NCI-H748 treated with DMSO at 0.1 percent for 48 hours (cell line): ENCODE data around the gene GJC1.

ENCODE experiments used
- DNase-seq: peaks from one replicate; lab custom pipeline; 2025; lab: John Stamatoyannopoulos, UW

The GJC1 gene

DNA sequence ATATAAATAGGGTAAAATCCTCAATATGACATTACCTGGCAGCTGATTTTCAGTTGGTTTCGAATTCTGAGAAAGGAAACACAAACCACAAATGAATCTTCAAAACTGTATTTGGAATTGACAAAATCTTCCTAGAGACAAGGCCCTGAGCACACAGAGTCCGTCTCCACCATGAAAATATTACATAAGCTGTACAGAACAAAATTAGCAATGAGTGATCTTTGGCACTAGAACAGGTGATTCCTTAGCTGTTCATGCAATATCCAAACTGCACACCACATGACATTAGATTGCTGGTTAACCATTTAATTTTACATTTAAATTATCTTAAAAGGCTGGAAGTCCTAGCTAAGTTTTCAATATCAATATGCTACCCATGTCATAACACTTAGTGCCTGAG, 31.7 kb downstream of the GJC1 start:
- DNase-seq, result no peak

DNA sequence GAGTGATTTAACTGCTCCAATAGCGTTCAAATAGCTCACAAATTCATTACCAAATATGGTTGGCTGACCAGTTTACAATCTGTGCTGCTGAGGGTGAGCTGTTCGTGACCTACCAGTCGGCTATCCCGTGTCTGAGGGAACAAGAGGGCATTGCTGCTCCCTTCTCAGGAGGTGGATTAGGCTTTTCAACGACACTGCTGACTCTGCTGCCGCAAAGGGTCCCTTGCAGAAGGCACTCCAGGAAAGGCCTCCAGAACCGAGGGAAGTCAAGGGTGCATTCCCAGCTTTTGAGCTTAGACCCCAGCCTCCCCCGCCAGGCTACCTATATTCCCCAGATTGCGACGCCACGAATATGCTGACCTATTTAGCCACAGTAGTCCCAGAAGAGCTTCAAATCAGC, 32.3 kb downstream of the GJC1 start:
- no peak for DNase-seq

DNA sequence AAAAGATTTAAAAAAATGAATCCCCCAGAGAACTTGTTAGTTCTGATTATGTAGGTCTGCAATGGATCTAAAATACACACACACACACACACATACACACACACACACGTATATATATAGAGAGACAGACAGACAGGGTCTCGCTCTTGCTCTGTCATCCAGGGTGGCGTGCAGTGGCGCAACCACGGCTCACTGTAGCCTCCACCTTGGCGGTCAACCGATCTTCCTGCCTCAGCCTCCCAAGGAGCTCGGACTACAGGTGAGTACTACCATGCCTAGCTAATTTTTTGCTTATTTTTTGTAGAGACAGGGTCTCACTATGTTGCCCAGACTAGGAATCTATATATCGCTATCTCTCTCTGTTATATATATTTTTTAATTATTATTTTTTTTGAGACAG, 33.4 kb downstream of the GJC1 start:
- DNase-seq, result no peak

DNA sequence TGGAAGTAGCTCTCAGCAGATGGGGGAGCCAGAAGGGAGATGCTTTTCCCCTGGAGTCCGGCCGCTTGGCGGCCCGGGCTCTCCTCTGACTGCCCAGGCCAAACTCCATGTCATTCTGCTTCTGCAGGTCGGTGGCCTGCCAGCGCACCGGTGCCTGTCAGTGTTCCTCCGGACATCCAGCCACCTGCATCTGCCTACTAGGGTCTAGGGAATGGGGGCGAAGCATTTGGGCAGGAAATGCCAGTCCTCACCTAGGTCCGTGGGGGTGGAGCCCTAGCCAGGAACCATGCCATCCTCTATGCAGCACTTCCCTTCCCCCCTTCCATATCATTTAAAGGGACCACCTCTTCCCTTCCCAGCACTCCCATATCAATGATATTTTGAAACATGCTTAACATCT, 34.2 kb downstream of the GJC1 start:
- DNase-seq, result no peak

DNA sequence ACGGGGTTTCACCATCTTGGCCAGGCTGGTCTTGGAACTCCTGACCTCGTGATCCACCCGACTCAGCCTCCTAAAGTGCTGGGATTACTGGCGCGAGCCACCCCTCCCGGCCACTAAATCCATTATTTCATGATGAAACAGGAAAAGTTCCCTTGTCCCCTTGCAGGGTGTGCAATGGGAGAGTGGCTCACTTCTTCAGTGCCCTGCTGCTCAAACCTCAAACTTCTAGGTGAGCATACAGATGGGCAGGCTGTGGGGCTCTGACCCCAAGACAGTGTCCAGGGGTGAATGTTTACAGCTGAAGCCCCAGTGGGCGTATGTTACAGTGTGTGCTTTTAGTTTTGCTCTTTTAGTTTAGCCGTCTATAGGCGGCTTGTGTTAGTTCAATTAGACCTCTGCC, 34.7 kb downstream of the GJC1 start:
- no peak for DNase-seq

DNA sequence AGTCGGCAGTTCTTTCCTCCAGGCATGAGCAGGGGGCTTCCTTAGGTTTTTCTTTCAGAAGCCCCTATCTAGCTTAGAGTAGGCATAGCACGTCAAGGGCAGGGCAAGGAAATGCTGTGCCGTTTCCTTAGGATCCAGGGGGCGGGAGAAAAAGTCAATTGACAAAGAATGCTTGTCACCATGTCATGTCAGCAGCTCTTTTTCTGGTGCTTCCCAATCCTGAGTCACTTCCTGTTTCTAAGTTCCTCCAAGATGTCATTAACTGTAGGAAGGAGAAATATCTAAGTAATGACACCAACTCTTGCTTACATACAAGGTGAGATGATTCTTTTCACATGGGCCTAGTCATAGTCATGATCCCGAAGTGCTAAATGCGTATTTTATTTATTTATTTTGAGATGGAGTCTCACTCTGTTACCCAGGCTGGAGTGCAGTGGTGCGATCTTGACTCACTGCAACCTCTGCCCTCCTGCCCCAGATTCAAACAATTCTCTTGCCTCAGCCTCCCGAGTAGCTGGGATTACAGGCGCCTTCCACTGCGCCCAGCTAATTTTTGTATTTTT, 35.2 kb downstream of the GJC1 start:
- DNase-seq, result no peak

DNA sequence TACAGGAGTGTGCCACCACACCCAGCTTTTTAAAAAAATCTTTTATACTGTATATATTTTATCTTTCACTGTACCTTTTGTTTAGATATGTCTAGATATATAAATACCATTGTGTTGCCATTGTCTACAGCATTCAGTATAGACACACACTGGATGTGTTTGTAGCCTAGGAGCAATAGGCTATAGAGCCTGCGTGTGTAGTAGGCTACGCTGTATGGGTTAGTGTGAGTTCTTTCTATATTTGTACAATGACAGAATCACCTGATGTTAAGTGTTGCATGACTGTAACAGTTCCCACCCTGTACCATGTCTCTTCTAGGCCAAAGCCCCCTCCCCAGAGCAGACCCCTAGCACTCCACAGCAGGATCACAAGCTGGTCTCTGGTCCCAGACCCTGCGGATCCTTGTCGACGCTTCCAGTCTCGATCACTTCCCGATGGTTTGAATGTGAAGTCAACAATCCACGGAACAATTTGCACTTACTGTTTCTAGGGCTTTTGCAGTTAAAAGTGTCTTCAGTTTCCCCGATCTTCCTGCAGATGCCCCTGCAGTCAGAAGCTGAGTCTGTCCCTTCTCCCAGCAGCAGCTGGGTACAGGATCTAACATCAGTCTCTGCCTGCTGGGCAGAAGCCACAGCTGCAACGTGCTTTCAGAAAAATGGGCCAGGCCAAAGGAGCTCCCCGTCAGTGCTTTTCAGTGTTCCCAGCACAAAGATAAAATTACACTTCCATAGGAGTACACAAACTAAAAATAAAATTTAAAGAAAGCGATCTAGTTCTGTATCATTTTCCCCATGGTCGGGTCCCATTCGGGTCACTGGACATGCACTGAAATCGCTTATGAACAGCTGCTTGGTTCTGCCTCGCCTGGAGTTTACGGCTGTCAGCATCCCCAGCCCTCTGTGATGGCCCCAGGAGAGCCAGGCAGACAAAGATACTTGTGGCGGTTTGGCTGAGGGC, 35.9 kb downstream of the GJC1 start:
- DNase-seq, result no peak

DNA sequence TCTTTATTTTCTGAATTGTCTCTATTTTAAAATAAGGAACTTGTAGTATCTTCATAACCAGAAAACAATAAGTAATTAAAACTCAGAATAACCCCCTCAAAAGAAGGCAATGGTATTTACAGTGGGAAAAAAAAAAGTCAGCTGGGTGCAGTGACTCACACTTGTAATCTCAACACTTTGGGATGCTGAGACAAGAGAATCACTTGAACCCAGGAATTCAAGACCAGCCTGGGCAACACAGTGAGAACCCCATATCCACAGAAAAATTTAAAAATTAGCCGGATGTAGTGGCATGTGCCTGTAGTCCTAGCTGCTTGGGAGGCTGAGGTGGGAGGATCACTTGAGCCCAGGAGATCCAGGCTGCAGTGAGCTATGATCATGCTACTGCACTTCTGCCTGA, 37.8 kb downstream of the GJC1 start:
- DNase-seq, result no peak

DNA sequence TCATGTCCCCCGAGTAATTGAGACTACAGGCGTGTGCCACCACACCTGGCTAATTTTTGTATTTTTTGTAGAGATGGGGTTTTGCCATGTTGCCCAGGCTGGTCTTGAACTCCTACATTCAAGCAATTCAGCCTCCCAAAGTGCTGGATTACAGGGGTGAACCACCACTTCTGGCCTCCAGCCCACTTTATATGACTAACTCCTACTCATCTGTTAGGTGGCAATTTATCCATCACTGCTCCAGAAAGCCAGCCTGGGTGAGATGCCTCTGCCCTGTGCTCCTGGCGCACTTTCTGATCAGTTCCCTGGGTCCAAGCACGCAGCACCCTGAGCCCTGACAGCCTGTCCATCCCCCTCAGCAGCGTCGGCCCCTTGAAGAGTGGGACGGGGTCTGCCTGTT, 41.9 kb downstream of the GJC1 start:
- DNase-seq, result no peak

DNA sequence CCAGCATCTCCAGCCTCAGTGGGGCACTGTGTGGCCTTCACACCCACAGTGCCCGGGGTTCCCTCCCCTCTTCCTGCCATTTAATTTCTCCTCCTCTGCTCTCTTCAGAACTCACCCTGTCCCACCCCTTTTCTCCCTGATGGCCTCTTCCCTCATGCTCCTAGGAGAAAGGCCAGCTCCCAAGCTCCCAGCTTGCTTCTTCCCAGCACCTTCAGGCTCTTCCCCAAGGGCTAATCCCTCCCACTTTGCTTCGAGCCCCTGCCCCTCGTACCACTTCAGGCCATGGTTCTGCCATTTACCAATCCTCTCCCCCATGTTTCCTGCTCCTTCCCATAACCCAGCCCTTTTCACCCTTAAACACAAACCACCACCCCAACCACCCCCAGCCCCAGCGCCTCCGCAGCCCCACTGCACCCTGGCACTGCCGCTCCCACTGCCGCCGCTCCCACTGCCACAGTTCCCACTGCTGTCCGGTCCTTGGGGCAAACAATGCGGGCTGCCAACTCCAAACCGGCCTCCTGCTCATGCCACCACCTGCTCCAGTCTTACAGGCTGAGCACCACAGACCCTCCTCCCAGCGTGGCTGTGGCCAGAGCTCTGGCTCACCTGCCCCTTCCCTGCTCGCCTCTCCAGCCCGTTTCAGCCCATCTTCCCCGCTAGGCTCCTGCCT, 42.7 kb downstream of the GJC1 start:
- no peak for DNase-seq

DNA sequence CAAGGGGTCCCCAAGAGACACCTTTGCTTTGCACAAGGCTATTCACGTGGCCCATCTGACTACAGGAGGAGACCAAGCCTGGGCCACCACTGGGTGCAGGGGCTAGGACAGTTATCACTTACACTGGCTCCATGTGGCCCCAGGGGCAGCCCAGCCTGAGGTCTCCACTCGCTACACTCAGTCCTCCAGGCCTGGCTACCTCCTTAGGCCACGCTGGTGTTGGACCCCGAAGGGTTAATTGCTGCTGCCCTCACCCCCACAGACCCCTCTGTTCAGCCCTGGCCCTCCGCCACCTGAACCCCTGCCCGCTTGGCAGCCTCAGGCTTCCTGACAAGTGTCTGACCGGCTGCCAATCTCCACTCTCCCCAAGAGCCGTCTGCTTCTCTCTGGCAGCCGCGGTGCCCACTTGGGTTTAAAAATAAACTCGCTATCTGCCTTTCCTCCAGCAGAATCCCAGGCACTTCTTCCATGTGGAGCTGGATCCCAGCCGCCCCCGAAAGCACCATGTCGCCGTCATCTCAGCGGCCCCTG, 43.5 kb downstream of the GJC1 start:
- DNase-seq, result no peak

DNA sequence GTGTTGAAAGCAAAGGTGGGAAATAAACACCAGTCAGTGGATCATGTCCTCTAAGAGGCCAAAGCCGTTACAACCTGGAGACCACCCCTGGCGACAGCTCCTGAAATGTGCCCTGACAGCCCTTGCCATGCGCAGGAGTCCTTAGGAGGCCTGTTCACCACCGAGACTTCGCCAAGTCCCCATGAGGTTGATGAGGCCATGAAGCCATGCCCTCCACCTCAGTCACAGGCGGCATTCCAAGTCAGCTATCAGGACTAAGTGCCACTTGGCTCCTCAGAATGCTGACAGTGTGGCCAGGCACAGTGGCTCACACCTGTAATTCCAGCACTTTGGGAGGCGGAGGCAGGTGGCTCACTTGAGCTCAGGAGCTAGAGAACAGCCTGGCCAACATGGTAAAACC, 44.2 kb downstream of the GJC1 start:
- DNase-seq, result no peak

DNA sequence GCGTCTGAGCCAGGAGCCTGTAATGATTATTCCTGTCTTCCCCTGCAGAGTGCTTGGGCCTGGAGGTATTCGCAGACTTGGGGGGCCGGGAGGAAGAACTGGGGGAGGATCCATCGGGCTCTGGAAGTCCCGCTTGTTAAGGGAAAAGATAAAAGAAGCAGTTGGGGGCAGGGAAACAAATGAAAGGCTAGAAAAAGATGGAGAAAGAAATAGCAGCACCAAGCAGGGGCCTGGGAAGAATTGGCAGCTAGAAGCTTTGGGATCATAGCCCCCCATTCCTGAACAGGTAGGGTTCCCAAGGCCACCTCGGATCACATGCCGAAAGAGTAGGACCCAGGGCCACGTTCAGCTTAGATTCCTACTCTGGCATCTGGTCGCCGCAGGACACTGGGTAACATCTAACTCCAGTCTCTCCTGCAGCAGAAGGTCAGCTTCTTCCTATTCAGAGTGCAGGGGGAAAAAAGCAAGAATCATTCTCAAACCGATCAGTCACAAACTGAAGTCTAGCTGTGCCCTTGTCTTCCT, 47.7 kb downstream of the GJC1 start:
- DNase-seq, result no peak

DNA sequence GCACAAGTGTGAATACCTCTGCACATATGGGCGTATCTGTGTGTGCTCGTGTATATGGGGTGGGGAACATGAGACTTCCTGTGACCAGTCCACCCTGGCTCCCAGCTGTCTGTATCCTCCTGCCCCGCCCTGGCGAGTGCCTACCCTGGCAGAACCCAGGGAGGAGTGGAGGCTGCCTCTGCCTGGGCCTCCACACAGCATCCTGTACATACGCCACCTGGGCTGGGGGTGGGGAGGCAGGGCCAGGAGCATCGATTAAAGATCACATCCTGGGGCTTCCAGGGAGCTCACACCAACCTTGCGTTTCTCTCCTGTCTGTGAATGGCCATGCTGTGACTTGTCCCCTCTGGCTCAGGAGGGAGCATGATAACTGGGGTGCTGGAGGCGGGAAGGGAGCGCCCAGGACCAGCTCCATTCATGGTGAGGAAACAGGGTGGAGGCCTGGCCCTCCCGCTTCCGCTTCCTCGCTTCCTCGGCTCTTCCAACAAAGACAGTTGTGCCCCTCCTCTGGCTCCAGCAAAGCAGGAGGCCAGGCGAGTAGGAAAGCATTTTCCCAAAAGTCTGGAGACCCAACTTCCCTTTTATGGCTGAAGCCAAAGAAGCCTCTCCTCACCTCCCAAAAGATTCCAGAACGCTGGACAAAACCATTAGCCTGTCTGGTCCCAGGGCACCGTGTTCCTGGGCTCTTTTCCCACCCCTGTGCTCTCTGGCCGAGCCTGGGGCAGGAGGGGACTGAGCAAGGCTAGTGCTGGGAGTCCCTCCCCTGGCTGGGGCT, 48.3 kb downstream of the GJC1 start:
- no peak for DNase-seq

DNA sequence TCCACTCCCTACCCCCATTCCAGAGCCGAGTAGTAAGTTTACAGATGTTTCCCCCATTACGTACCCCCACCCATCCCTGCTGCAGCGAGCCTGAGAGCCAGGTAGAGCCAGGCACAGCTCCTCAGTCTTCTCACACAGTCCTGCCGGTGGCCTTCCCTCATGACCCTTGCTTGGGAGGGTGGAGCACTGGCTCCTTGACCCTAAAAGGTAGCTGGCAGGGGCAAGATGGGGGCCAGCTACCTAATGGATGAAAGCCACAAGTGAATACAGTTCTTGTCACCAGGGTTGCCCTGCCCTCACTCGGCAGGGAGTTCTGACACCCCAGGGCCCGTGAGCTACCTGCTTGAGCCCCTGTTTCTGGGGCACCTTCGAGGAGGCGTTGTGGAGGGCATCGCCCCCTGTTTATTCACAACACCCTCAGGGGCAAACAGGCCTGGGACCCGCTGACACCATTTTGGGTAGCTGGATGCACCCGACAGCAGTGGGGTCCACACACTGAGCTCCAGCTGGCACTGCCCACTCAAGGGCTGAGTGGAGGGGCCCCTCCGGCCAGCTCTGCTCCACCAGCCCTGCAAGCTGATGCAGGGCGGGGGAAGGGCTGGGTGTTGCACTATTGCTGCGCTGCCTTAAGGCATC, 49.1 kb downstream of the GJC1 start:
- DNase-seq, result no peak

DNA sequence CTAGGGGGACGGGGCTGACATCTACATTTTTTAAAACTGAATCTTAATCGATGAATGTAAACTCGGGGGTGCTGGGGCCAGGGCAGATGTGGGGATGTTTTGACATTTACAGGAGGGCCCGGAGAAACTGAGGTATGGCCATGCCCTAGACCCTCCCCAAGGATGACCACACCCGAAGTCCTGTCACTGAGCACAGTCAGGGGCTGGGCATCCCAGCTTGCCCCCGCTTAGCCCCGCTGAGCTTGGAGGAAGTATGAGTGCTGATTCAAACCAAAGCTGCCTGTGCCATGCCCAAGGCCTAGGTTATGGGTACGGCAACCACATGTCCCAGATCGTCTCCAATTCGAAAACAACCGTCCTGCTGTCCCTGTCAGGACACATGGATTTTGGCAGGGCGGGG, 49.9 kb downstream of the GJC1 start:
- no peak for DNase-seq

DNA sequence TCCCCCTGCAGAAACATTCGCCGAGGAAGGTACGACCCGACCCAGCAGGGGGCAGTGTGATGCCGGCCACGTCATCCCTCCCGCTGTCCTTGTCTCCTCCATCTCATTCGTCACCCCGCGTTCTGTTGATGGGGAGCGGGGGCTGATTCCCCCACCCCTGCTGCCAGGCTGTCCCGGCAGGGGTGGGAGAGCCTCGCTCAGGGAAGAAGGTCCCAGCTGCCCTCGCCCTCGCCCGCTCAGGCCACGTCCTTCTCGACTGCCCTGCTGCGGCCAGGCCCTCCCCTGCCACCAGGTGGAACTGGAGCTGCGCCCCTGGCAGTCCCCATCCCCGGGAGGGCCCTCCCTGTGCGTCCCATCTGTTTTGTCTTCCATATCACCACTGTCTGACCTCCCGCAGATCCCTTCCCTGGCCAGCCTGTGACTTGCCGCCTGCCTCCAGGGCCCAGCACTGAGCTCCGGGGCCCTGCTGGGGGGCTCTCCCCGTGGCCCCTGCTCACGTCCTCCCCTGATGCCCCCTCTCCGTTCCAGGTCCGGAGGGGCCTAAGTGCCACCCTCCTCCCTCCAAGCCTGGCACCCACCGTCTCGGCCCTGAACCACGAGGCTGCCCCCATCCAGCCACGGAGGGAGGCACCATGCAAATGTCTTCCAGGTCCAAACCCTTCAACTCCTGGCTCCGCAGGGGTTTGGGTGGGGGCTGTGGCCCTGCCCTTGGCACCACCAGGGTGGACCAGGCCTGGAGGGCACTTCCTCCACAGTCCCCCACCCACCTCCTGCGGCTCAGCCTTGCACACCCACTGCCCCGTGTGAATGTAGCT, 50.7 kb downstream of the GJC1 start:
- peak; percentile 29 for DNase-seq

DNA sequence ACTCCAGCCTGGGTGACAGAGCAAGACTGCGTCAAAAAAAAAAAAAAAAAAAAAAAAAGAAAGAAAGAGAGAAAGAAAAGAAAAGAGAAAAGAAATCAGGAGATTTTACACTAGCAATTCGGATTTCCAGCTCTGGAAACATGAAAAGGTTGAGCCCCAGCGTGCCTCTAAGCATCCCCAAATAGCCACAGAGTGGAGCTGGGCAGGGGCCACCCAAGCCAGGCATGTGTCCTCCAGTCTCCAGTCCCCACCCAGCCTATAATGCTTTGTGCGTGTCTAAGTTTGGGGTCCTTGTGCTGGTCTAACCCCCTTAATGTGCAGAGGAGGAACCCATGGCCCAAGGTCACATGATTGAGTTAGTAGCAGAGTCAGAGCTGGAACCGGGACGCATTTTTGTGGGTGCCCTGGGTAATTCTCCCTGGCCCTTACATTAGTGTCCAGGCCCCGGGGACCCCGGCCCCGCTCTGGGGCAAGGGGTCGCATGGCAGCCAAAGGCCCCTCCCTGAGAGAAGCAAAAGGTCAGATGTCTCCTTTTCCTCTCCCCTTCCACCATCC, 51.4 kb downstream of the GJC1 start:
- DNase-seq, result no peak

DNA sequence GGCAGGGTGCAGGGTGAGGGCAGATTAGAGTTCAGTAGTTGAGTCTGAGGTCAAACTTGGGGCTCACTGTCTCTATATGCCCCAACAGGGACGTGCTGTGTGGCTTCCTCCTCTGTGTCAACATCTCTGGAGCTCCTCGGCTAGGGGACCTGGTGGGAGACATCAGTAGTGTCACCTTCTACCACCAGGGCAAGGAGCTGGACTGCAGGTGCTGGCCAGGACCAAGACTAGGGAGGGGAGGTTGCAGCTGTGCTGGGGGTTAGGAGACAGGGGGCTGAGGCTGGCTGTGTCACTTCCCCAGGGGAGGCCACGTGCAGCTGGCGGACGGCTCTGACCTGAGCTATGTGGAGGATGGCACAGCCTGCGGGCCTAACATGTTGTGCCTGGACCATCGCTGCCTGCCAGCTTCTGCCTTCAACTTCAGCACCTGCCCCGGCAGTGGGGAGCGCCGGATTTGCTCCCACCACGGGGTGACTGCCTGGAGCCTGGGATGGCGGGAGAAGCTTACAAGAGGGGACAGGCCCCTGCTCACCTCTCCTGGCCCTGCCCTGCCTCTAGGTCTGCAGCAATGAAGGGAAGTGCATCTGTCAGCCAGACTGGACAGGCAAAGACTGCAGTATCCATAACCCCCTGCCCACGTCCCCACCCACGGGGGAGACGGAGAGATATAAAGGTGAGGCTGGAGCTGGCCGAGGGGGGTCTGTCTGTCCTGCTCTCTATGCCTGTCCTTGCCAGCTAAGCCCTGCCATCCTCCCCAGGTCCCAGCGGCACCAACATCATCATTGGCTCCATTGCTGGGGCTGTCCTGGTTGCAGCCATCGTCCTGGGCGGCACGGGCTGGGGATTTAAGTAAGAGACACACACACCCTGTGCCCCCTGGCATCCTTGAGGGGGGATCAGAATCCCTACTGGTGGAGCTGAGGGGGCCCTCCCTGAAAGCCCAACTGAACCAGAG, 52.4 kb downstream of the GJC1 start:
- no peak for DNase-seq
